ENCODE results near the gene FXYD1. TPM values are rescaled to one million over a fixed set of nuclear protein-coding genes. Genes with fewer than 3 reads are reported as not detected.

Gene FXYD1
- total RNA-seq, 2 experiments from 2014 or later = 1.3 to 1.4 TPM

DNA sequence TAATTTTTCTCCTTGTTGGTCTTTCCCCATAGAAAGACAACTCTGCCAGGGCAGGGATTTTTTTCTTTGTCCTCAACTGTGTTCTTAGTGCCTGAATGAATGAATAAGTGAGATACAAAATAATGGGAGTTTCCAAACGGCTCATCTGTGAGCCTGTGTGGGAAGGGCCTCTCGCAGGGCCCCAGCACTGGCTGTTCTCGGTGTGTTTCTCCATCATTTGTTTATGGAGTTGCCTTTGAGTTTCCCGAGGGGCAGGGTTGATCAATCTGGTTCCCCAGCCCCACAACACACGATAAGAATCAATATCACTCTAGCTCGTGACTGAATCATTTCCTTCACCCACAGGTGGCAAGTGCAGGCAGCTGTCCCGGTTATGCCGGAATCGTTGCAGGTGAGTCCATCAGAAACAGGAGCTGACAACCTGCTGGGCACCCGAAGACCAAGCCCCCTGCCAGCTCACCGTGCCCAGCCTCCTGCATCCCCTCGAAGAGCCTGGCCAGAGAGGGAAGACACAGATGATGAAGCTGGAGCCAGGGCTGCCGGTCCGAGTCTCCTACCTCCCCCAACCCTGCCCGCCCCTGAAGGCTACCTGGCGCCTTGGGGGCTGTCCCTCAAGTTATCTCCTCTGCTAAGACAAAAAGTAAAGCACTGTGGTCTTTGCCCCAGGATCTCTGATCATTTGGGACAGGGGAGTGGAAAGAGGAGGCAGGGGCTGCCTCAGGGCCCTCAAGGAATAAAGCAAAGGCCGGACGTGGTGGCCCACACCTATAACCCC is 30.8 kb downstream of the FXYD1 start:
- POLR2A ChIA-PET = interaction anchor here (1.2 to 1.9 kb wide), 3 partner anchors 8 to 12 kb away, joined by 3 to 6 read pairs (median 4); no protein-coding TSS in a partner anchor
- peaks cover 58% of the 10 kb centered on the region for H3K4me1 Mint-ChIP-seq (ENCODE audit: low read depth)

GRCh38 chr19:35170359-35171061 is 31.9 kb downstream of the FXYD1 start:
- DNase-seq = no peak

More for the DNA sequence above, 30.8 kb downstream of the FXYD1 start:
- ATAC-seq (no peak), DNase-seq (no peak)
- CTCF ChIA-PET = interaction anchor here (1.4 kb wide), 2 partner anchors 47 to 48 kb away, joined by 3 to 4 read pairs; no protein-coding TSS in a partner anchor
- peak overlapping the region; percentile 75 for H3K27ac Mint-ChIP-seq
- no peaks in the 10 kb centered on the region for H3K27me3 Mint-ChIP-seq (ENCODE audit: low read depth)
- H3K36me3 Mint-ChIP-seq (ENCODE audit: low read depth) = peaks cover 87% of the 10 kb centered on the region
- H3K9me3 Mint-ChIP-seq (ENCODE audit: insufficient read depth) = peaks cover 10% of the 10 kb centered on the region
- no peak overlapping the region for H3K4me3 Mint-ChIP-seq

GRCh38 chr19:35171730-35172129 is 33.1 kb downstream of the FXYD1 start:
- peak; percentile 66 for ATAC-seq
- Mint-ChIP-seq H3K36me3 (ENCODE audit: low read depth) (peaks cover 63% of the 10 kb centered on the region), H3K27me3 (ENCODE audit: low read depth) (no peaks in the 10 kb centered on the region), H3K9me3 (ENCODE audit: insufficient read depth) (peaks cover 4% of the 10 kb centered on the region), H3K4me1 (ENCODE audit: low read depth) (peaks cover 51% of the 10 kb centered on the region), H3K27ac (peak overlapping the region; percentile 78), H3K4me3 (no peak overlapping the region)
- peak; percentile 40 for DNase-seq
- POLR2A ChIA-PET = no interaction called here
- CTCF ChIA-PET = interaction anchor here (1.3 to 2.8 kb wide), 4 partner anchors 11 to 31 kb away, joined by 3 to 10 read pairs (median 6); partner anchors contain the start of genes FXYD5 and FXYD7

More at GRCh38 chr19:35170359-35171061, 31.9 kb downstream of the FXYD1 start:
- ChIA-PET CTCF (interaction anchor here (1.4 kb wide), 2 partner anchors 45 to 47 kb away, joined by 3 to 4 read pairs; no protein-coding TSS in a partner anchor), POLR2A (interaction anchor here (1.2 to 1.9 kb wide), 4 partner anchors 9 to 36 kb away, joined by 3 to 6 read pairs (median 4); no protein-coding TSS in a partner anchor)
- Mint-ChIP-seq H3K4me1 (ENCODE audit: low read depth) (peaks cover 57% of the 10 kb centered on the region), H3K4me3 (no peak overlapping the region), H3K27me3 (ENCODE audit: low read depth) (no peaks in the 10 kb centered on the region), H3K36me3 (ENCODE audit: low read depth) (peaks cover 76% of the 10 kb centered on the region), H3K9me3 (ENCODE audit: insufficient read depth) (peaks cover 7% of the 10 kb centered on the region), H3K27ac (peak overlapping the region; percentile 49)
- ATAC-seq = no peak

DNA sequence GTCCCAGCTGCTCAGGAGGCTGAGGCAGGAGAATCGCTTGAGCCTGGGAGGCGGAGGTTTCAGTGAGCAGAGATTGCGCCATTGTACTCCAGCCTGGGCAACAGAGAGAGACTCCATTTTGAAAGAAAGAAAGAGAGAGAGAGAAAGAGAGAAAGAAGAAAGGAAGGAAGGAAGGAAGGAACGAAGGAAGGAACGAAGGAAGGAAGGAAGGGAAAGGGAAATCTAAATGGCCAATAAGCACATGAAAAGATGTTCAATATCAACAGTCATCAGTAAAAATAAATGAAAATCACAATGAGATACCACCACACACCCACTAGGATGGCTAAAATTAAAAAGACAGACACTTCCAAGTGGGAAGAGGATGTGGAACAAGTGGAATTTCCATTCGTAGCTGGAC is 35.6 kb downstream of the FXYD1 start:
- H3K9me3 Mint-ChIP-seq (ENCODE audit: insufficient read depth) = peaks cover 4% of the 10 kb centered on the region

DNA sequence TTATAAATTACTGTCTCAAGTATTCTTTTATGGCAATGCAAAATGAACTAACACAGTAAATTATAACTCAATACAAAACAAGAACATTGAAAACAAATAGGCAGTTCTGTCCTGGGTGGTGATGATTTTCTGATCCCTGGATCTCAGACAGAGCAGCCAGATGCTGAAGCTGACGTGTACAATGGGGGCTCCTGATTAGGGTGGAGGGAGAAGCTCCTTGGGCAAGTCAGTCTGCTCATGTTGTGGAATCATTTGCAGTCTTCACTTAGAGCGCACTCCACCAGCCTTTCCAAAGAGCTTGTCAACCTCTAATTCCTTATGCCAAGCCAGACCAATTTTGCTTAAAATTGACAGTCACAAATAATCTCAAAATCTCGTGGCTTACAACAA is 37.6 kb downstream of the FXYD1 start:
- ChIA-PET POLR2A (interaction anchor here (0.8 kb wide), 1 partner anchor 27 kb away, joined by 3 read pairs; no protein-coding TSS in a partner anchor), CTCF (interaction anchor here (2.7 kb wide), 1 partner anchor 34 kb away, joined by 8 read pairs; no protein-coding TSS in a partner anchor)
- Mint-ChIP-seq H3K27me3 (ENCODE audit: low read depth) (no peaks in the 10 kb centered on the region), H3K9me3 (ENCODE audit: insufficient read depth) (peaks cover 4% of the 10 kb centered on the region), H3K27ac (no peak overlapping the region), H3K36me3 (ENCODE audit: low read depth) (peaks cover 32% of the 10 kb centered on the region), H3K4me3 (no peak overlapping the region), H3K4me1 (ENCODE audit: low read depth) (peaks cover 55% of the 10 kb centered on the region)
- no peak for ATAC-seq
- DNase-seq = no peak

More for the DNA sequence above, 35.6 kb downstream of the FXYD1 start:
- ChIA-PET CTCF (interaction anchor here (2.8 kb wide), 1 partner anchor 32 kb away, joined by 10 read pairs; the partner anchor contains the start of gene FXYD7), POLR2A (interaction anchor here (0.6 to 1.1 kb wide), 2 partner anchors 36 to 439 kb away, joined by 3 read pairs; partner anchors contain the start of gene HAUS5)
- ATAC-seq = no peak
- no peak overlapping the region for H3K27ac Mint-ChIP-seq
- DNase-seq = no peak
- peaks cover 46% of the 10 kb centered on the region for H3K36me3 Mint-ChIP-seq (ENCODE audit: low read depth)
- no peaks in the 10 kb centered on the region for H3K27me3 Mint-ChIP-seq (ENCODE audit: low read depth)
- peaks cover 46% of the 10 kb centered on the region for H3K4me1 Mint-ChIP-seq (ENCODE audit: low read depth)
- no peak overlapping the region for H3K4me3 Mint-ChIP-seq

- DNase-seq (no peak), ATAC-seq (no peak)
- Mint-ChIP-seq H3K9me3 (ENCODE audit: insufficient read depth) (peaks cover 4% of the 10 kb centered on the region), H3K4me3 (no peak overlapping the region), H3K27me3 (ENCODE audit: low read depth) (no peaks in the 10 kb centered on the region), H3K36me3 (ENCODE audit: low read depth) (peaks cover 22% of the 10 kb centered on the region), H3K27ac (no peak overlapping the region), H3K4me1 (ENCODE audit: low read depth) (peaks cover 43% of the 10 kb centered on the region)
- CTCF ChIA-PET = interaction anchor here (1.0 to 2.7 kb wide), 4 partner anchors 13 to 36 kb away, joined by 3 to 8 read pairs (median 3); no protein-coding TSS in a partner anchor
- POLR2A ChIA-PET = interaction anchor here (1.4 to 2.5 kb wide), 2 partner anchors 8 to 10 kb away, joined by 6 to 11 read pairs; no protein-coding TSS in a partner anchor
These were observed 39.0 kb downstream of the FXYD1 start for GRCh38 chr19:35177377-35178274.

DNA sequence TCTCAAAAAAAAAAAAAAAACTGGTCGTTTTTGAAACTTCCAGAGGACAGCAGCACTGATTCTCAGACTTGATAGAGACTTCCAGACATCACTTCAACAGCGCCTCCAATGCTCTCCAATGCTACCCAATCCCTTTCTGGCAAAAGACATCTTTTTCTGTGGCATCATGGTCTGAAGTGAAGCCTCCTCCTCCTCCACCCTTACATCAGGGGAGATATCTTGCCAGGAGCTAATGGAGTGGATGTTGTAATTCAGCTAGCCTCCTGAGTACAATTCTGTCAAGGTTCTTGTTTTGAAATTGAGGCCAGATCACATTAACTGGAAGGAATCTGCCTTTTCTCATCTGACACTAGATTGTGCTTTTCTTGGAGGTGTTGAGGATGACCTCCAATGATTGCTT is 40.1 kb downstream of the FXYD1 start:
- peaks cover 17% of the 10 kb centered on the region for H3K36me3 Mint-ChIP-seq (ENCODE audit: low read depth)
- ATAC-seq = no peak
- no peak for DNase-seq
- no peaks in the 10 kb centered on the region for H3K9me3 Mint-ChIP-seq (ENCODE audit: insufficient read depth)
- H3K27ac Mint-ChIP-seq = peak overlapping the region; percentile 9
- H3K4me3 Mint-ChIP-seq = no peak overlapping the region
- H3K27me3 Mint-ChIP-seq (ENCODE audit: low read depth) = no peaks in the 10 kb centered on the region
- H3K4me1 Mint-ChIP-seq (ENCODE audit: low read depth) = peaks cover 41% of the 10 kb centered on the region
- POLR2A ChIA-PET = interaction anchor here (0.9 to 2.5 kb wide), 4 partner anchors 9 to 61 kb away, joined by 3 to 11 read pairs (median 6); no protein-coding TSS in a partner anchor
- CTCF ChIA-PET = interaction anchor here (0.9 to 2.3 kb wide), 6 partner anchors 10 to 43 kb away, joined by 3 to 7 read pairs (median 3); partner anchors contain the start of gene FXYD5

DNA sequence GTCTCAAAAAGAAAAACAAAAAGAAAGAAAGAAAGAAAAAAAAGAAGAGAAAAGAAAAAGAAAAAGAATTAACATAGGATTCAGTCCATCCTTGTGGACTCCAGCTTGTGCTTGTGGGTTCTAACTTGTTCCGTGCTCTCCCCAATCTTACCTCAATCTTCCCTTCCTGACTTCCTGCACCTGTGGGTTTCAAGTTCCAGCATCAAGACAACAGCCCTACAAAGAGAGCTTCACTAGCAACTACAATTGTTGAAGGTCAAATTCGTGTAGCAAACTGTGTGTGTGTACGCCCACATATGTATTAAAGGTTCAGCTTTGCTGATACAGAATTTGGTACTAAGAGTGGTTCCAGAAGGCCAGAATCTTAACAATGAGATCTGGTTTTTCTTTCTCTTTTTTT is 41.2 kb downstream of the FXYD1 start:
- H3K4me3 Mint-ChIP-seq = no peak overlapping the region

GRCh38 chr19:35181387-35181786 is 42.8 kb downstream of the FXYD1 start:
- Mint-ChIP-seq H3K4me3 (no peak overlapping the region), H3K27me3 (ENCODE audit: low read depth) (no peaks in the 10 kb centered on the region), H3K27ac (no peak overlapping the region), H3K9me3 (ENCODE audit: insufficient read depth) (peaks cover 5% of the 10 kb centered on the region), H3K36me3 (ENCODE audit: low read depth) (peaks cover 13% of the 10 kb centered on the region), H3K4me1 (ENCODE audit: low read depth) (peaks cover 32% of the 10 kb centered on the region)
- ATAC-seq (no peak), DNase-seq (no peak)
- ChIA-PET POLR2A (interaction anchor here (1.3 to 2.0 kb wide), 2 partner anchors 12 to 14 kb away, joined by 4 to 5 read pairs; no protein-coding TSS in a partner anchor), CTCF (no interaction called here)

More for the DNA sequence above, 41.2 kb downstream of the FXYD1 start:
- CTCF ChIA-PET = interaction anchor here (0.9 to 2.3 kb wide), 6 partner anchors 9 to 44 kb away, joined by 3 to 7 read pairs (median 4); partner anchors contain the start of gene FXYD5
- H3K36me3 Mint-ChIP-seq (ENCODE audit: low read depth) = peaks cover 13% of the 10 kb centered on the region
- peak overlapping the region; percentile 65 for H3K27ac Mint-ChIP-seq
- H3K27me3 Mint-ChIP-seq (ENCODE audit: low read depth) = no peaks in the 10 kb centered on the region
- peaks cover 5% of the 10 kb centered on the region for H3K9me3 Mint-ChIP-seq (ENCODE audit: insufficient read depth)
- no peak for ATAC-seq
- peaks cover 38% of the 10 kb centered on the region for H3K4me1 Mint-ChIP-seq (ENCODE audit: low read depth)
- DNase-seq = no peak
- POLR2A ChIA-PET = interaction anchor here (1.6 to 2.5 kb wide), 2 partner anchors 10 to 60 kb away, joined by 6 to 7 read pairs; no protein-coding TSS in a partner anchor

- peaks cover 2% of the 10 kb centered on the region for H3K27me3 Mint-ChIP-seq (ENCODE audit: low read depth)
- H3K36me3 Mint-ChIP-seq (ENCODE audit: low read depth) = peaks cover 8% of the 10 kb centered on the region
- DNase-seq = no peak
- no peak overlapping the region for H3K4me3 Mint-ChIP-seq
- ATAC-seq = no peak
- H3K9me3 Mint-ChIP-seq (ENCODE audit: insufficient read depth) = peaks cover 12% of the 10 kb centered on the region
- ChIA-PET CTCF (no interaction called here), POLR2A (no interaction called here)
- H3K4me1 Mint-ChIP-seq (ENCODE audit: low read depth) = peaks cover 19% of the 10 kb centered on the region
- no peak overlapping the region for H3K27ac Mint-ChIP-seq
These were observed 45.6 kb downstream of the FXYD1 start for GRCh38 chr19:35184267-35184666.
